HCT116 (cell line): Measurements from ENCODE around the gene SUGP1. TPM values are rescaled to one million over a fixed set of nuclear protein-coding genes. Genes with fewer than 3 reads are reported as not detected.

ENCODE experiments used
- ATAC-seq: fragments of 200-7000 bp; cut with Tn5 transposase; 2 replicates; pipeline ENCODE4 v1.9.1; 2020; ENCODE audit warnings: mild to moderate bottlenecking, moderate library complexity
- BruUV-seq: library from RNA; stranded (reverse); fragments of 400-500 nt; replicated peaks from 2 replicates; lab custom pipeline; 2021; lab: Mats Ljungman, UMichigan
- CTCF ChIA-PET: fragments of 300-600 bp; sonication (Branson Sonifier 250); formaldehyde crosslinking; loops from one replicate; lab custom pipeline; 2021; ENCODE audit warnings: antibody characterized with exemption; lab: Charles Lee
- POLR2A ChIA-PET: fragments of 300-600, 350-600 bp; sonication (Branson Sonifier 250); formaldehyde crosslinking; loops from one replicate; lab custom pipeline; 2021; ENCODE audit warnings: antibody characterized with exemption; lab: Charles Lee
- RAD21 ChIA-PET, 2 experiments: fragments of 300-600 bp; sonication (Branson Sonifier 250); formaldehyde crosslinking; loops; one replicate each; lab custom pipeline; 2023; ENCODE audit warnings: low total read pairs in 2 of 2; ENCODE audit not compliant: uncharacterized antibody in 2 of 2, unreplicated experiment in 2 of 2, low non-redundant PET in 1 of 2; lab: Charles Lee
- DNase-seq: peaks from one replicate; pipeline ENCODE4 v3.0.0-alpha.2; 2010; ENCODE audit warnings: low read depth, low spot score
- H2AFZ ChIP-seq: fragments of 200-600 bp; shearing (Covaris generic), sonication (generic); 2 replicates; pipeline ENCODE4 v1.6.1; 2017; ENCODE audit warnings: low read depth, mixed run types, mixed read lengths, antibody characterized with exemption, low read length; ENCODE audit not compliant: poor library complexity, severe bottlenecking
- H3K27ac ChIP-seq: 2 replicates; pipeline ENCODE4 v1.5.1; 2012; ENCODE audit warnings: low read depth, low read length
- H3K27me3 ChIP-seq: fragments of 200-600 bp; sonication (generic); 2 replicates; pipeline ENCODE4 v1.6.1; 2016; ENCODE audit warnings: mixed run types, low read length, mixed read lengths; ENCODE audit not compliant: insufficient read depth
- H3K36me3 ChIP-seq, 2 experiments: fragments of 200-500 bp in 1 of 2; fragments of 200-600 bp in 1 of 2; sonication (Bioruptor generic) in 1 of 2; sonication (generic) in 1 of 2; 2 replicates each; pipeline versions ENCODE4 v1.5.1 to v1.6.1; 2014 to 2016; ENCODE audit warnings: low read length in 2 of 2, inconsistent platforms in 1 of 2, mixed read lengths in 1 of 2, mixed run types in 1 of 2; ENCODE audit not compliant: insufficient read depth in 2 of 2, control insufficient read depth in 1 of 2
- H3K4me1 ChIP-seq, 2 experiments: fragments of 200-600 bp in 1 of 2; sonication (generic) in 1 of 2; 2 replicates each; pipeline versions ENCODE4 v1.5.1 to v1.6.1; 2012 to 2017; ENCODE audit warnings: low read length in 2 of 2, inconsistent platforms in 1 of 2, mild to moderate bottlenecking in 1 of 2, mixed read lengths in 1 of 2, mixed run types in 1 of 2, moderate library complexity in 1 of 2; ENCODE audit not compliant: insufficient read depth in 2 of 2, control insufficient read depth in 1 of 2
- H3K4me2 ChIP-seq: fragments of 200-600 bp; sonication (generic); 2 replicates; pipeline ENCODE4 v1.6.1; 2017; ENCODE audit warnings: mixed run types, low read length, mixed read lengths
- H3K4me3 ChIP-seq, 2 experiments: fragments of 200-600 bp in 1 of 2; sonication (generic) in 1 of 2; replicated peaks in 1 of 2; 2 replicates each; pipeline ENCODE4 v1.5.1; 2011 to 2016; ENCODE audit warnings: low read length in 2 of 2, control low read depth in 1 of 2, low read depth in 1 of 2, mild to moderate bottlenecking in 1 of 2, mixed read lengths in 1 of 2, mixed run types in 1 of 2
- H3K79me2 ChIP-seq: fragments of 200-600 bp; sonication (generic); 2 replicates; pipeline ENCODE4 v1.6.1; 2017; ENCODE audit warnings: mild to moderate bottlenecking, mixed run types, low read length, moderate library complexity, mixed read lengths; ENCODE audit not compliant: insufficient read depth
- H3K9ac ChIP-seq: fragments of 200-600 bp; sonication (generic); 2 replicates; pipeline ENCODE4 v1.6.1; 2016; ENCODE audit warnings: low read length, mixed read lengths
- H3K9me2 ChIP-seq: fragments of 200-600 bp; sonication (generic), shearing (Covaris generic); 2 replicates; pipeline ENCODE4 v1.6.1; 2017; ENCODE audit warnings: mixed run types, mild to moderate bottlenecking, moderate library complexity; ENCODE audit not compliant: insufficient read depth
- H3K9me3 ChIP-seq, 2 experiments: fragments of 200-500 bp in 1 of 2; fragments of 200-600 bp in 1 of 2; sonication (Bioruptor generic) in 1 of 2; sonication (generic) in 1 of 2; 2 replicates each; pipeline ENCODE4 v1.6.1; 2014 to 2017; ENCODE audit warnings: low read length in 2 of 2, mixed read lengths in 2 of 2, inconsistent platforms in 1 of 2, low read depth in 1 of 2, mild to moderate bottlenecking in 1 of 2, mixed run types in 1 of 2, moderate library complexity in 1 of 2; ENCODE audit not compliant: control insufficient read depth in 1 of 2, insufficient read depth in 1 of 2
- H4K20me1 ChIP-seq: fragments of 200-600 bp; sonication (generic), shearing (Covaris generic); 2 replicates; pipeline ENCODE4 v1.6.1; 2017; ENCODE audit warnings: mixed run types, mild to moderate bottlenecking, moderate library complexity; ENCODE audit not compliant: insufficient read depth
- CBX3 ChIP-seq: IDR thresholded peaks from 2 replicates; pipeline ENCODE4 v1.6.1; 2012; ENCODE audit warnings: low read depth
- CEBPB ChIP-seq: IDR thresholded peaks from 2 replicates; pipeline ENCODE4 v1.6.1; 2012; ENCODE audit warnings: low read depth
- ELF1 ChIP-seq: IDR thresholded peaks from 2 replicates; pipeline ENCODE4 v1.6.1; 2012; ENCODE audit warnings: low read depth, borderline replicate concordance
- FOSL1 ChIP-seq: IDR thresholded peaks from 2 replicates; pipeline ENCODE4 v1.6.1; 2012; ENCODE audit warnings: low read depth
- POLR2AphosphoS5 ChIP-seq: IDR thresholded peaks from 2 replicates; pipeline ENCODE4 v1.6.1; 2011; ENCODE audit warnings: mild to moderate bottlenecking, low read depth, low read length, moderate library complexity
- RAD21 ChIP-seq: IDR thresholded peaks from 2 replicates; pipeline ENCODE4 v1.6.1; 2012; ENCODE audit warnings: low read depth, mild to moderate bottlenecking
- SP1 ChIP-seq: IDR thresholded peaks from 2 replicates; pipeline ENCODE4 v1.6.1; 2012; ENCODE audit warnings: low read depth
- YY1 ChIP-seq: IDR thresholded peaks from 2 replicates; pipeline ENCODE4 v1.6.1; 2011; ENCODE audit warnings: low read length, low read depth, moderate library complexity, mild to moderate bottlenecking; ENCODE audit not compliant: insufficient replicate concordance; ENCODE audit errors: extremely low read depth
- ZFX ChIP-seq: fragments of 450-650 bp; IDR thresholded peaks from 2 replicates; pipeline ENCODE4 v1.6.1; 2017
- ZNF274 ChIP-seq: fragments of 200-500 bp; sonication (Bioruptor generic); IDR thresholded peaks from 2 replicates; pipeline ENCODE4 v1.6.1; 2014; ENCODE audit warnings: mild to moderate bottlenecking, low read depth, low read length, inconsistent platforms
- intact Hi-C: fragments of 100-400 bp; cut with micrococcal nuclease; formaldehyde crosslinking; loops from 2 replicates; pipeline ENCODE4 v1.10.0; 2022
- total RNA-seq: library from RNA; stranded (reverse); gene quantifications from one replicate; pipeline ENCODE4 v1.2.1, GENCODE V29; 2021; ENCODE audit not compliant: unreplicated experiment
- TF ChIP-seq, protein P1 (sequence below): IDR thresholded peaks from 2 replicates; pipeline ENCODE4 v1.6.1; 2012
- TF ChIP-seq, protein P2 (sequence below): IDR thresholded peaks from 2 replicates; pipeline ENCODE4 v1.6.1; 2012

SUGP1 gene
- total RNA-seq, 1 experiment from 2014 or later = 47.6 TPM

DNA sequence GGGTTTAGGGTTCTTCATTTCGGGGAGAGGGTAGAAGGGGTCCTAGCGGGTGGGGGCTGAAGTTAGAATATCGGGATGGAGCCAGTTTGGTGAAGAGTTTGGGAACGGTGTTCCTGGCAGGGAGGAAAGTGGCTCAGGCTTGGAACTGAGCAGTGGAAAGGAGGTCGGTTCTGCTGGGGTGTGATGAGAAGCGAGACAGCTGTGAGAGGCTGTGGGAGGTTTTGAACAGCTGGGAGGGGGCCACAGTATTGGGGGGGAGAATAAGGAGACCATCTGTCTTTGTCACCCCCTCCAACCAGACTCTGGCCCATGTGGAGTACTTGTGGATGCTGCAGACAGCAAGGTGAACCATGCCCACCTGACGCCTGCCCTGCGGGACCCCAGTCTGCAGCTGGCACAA, 46.2 kb downstream of the SUGP1 start:
- Histone ChIP-seq H3K4me2 (no peak overlapping the region), H3K9ac (no peak overlapping the region), H4K20me1 (no peaks in the 10 kb centered on the region), H3K4me3 (no peak overlapping the region), H3K36me3 (peaks cover 7 to 12% of the 10 kb centered on the region in 2 experiments; a peak in 3 of 4 replicates), H3K27me3 (no peaks in the 10 kb centered on the region), H3K27ac (no peak overlapping the region), H3K4me1 (no peaks in the 10 kb centered on the region), H3K9me3 (no peaks in the 10 kb centered on the region), H2AFZ (no peak overlapping the region), H3K9me2 (no peaks in the 10 kb centered on the region), H3K79me2 (no peaks in the 10 kb centered on the region)
- RAD21 ChIA-PET = no interaction called here
- BruUV-seq = no TSS peak
- POLR2A ChIA-PET = interaction anchor here (0.6 kb wide), 1 partner anchor 103 kb away, joined by 3 read pairs; no protein-coding TSS in a partner anchor
- DNase-seq = no peak
- no peak for TF ChIP-seq CBX3
- no peak for TF ChIP-seq CEBPB
- TF ChIP-seq RAD21 = no peak
- no peak for TF ChIP-seq ZNF274
- TF ChIP-seq ZFX = no peak
- TF ChIP-seq SP1 = no peak
- TF ChIP-seq, protein P1, sequence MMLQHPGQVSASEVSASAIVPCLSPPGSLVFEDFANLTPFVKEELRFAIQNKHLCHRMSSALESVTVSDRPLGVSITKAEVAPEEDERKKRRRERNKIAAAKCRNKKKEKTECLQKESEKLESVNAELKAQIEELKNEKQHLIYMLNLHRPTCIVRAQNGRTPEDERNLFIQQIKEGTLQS = no peak
- no peak for TF ChIP-seq FOSL1
- TF ChIP-seq POLR2AphosphoS5 = no peak
- TF ChIP-seq ELF1 = no peak
- TF ChIP-seq YY1 = no peak
- TF ChIP-seq, protein P2, sequence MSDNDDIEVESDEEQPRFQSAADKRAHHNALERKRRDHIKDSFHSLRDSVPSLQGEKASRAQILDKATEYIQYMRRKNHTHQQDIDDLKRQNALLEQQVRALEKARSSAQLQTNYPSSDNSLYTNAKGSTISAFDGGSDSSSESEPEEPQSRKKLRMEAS = no peak
- intact Hi-C loops = no loop called here
- CTCF ChIA-PET = no interaction called here
- no peak for ATAC-seq
